ENCODE data around the gene NPHS2. TPM values are rescaled to one million over a fixed set of nuclear protein-coding genes. Genes with fewer than 3 reads are reported as not detected.

The NPHS2 gene
- total RNA-seq, 1 donor from 2014 or later = not detected

- H3K27ac Mint-ChIP-seq (ENCODE audit: unreplicated experiment) = no peak within 1 kb of the TSS
- no peak for DNase-seq (ENCODE audit: extremely low spot score, unreplicated experiment)
- no peaks in the 10 kb centered on the region for H3K36me3 Mint-ChIP-seq (ENCODE audit: unreplicated experiment)
- peaks cover 10% of the 10 kb centered on the region for H3K27me3 Mint-ChIP-seq (ENCODE audit: unreplicated experiment)
- no peak within 1 kb of the TSS for H3K4me3 Mint-ChIP-seq (ENCODE audit: unreplicated experiment)
- H3K4me1 Mint-ChIP-seq (ENCODE audit: unreplicated experiment) = no peaks in the 10 kb centered on the region
- H3K9me3 Mint-ChIP-seq (ENCODE audit: unreplicated experiment) = no peaks in the 10 kb centered on the region
- TF ChIP-seq, protein P1, sequence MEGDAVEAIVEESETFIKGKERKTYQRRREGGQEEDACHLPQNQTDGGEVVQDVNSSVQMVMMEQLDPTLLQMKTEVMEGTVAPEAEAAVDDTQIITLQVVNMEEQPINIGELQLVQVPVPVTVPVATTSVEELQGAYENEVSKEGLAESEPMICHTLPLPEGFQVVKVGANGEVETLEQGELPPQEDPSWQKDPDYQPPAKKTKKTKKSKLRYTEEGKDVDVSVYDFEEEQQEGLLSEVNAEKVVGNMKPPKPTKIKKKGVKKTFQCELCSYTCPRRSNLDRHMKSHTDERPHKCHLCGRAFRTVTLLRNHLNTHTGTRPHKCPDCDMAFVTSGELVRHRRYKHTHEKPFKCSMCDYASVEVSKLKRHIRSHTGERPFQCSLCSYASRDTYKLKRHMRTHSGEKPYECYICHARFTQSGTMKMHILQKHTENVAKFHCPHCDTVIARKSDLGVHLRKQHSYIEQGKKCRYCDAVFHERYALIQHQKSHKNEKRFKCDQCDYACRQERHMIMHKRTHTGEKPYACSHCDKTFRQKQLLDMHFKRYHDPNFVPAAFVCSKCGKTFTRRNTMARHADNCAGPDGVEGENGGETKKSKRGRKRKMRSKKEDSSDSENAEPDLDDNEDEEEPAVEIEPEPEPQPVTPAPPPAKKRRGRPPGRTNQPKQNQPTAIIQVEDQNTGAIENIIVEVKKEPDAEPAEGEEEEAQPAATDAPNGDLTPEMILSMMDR (IDR thresholded peaks at IDR 0.05) = no peak
These were observed 16.1 kb upstream of the NPHS2 start, which contains the start of gene TDRD5 for GRCh38 chr1:179591592-179592580. Gene TDRD5 (plus strand): TSS chr1:179591832. CDS start chr1:179592616, 784 bp downstream.

DNA sequence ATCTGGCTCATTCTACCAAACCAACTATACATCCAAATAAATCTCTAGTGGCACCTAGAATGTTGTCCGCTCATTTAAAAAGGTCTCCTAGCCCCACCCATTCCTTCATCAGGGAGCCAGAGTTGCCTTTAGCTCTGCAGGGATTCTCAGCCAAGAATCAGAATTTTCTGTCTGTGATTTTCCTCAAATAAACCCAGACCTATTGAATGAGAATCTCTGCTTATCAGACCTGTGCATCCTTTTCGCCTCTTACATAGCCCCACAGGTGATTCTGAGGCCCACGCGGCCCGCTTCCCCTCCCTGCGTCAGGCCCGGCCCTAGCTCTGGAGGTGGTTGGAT, 15.5 kb upstream of the NPHS2 start:
- no peak overlapping the region for H3K4me3 Mint-ChIP-seq (ENCODE audit: unreplicated experiment)
- TF ChIP-seq, protein P1 (IDR thresholded peaks at IDR 0.05) = no peak
- H3K9me3 Mint-ChIP-seq (ENCODE audit: unreplicated experiment) = no peaks in the 10 kb centered on the region
- peaks cover 6% of the 10 kb centered on the region for H3K27me3 Mint-ChIP-seq (ENCODE audit: unreplicated experiment)
- DNase-seq (ENCODE audit: extremely low spot score, unreplicated experiment) = no peak
- H3K27ac Mint-ChIP-seq (ENCODE audit: unreplicated experiment) = no peak overlapping the region
- no peaks in the 10 kb centered on the region for H3K36me3 Mint-ChIP-seq (ENCODE audit: unreplicated experiment)
- no peaks in the 10 kb centered on the region for H3K4me1 Mint-ChIP-seq (ENCODE audit: unreplicated experiment)

GRCh38 chr1:179590671-179591070, 14.9 kb upstream of the NPHS2 start:
- DNase-seq (ENCODE audit: extremely low spot score, unreplicated experiment) = no peak
- Mint-ChIP-seq H3K36me3 (ENCODE audit: unreplicated experiment) (no peaks in the 10 kb centered on the region), H3K27ac (ENCODE audit: unreplicated experiment) (no peak overlapping the region), H3K27me3 (ENCODE audit: unreplicated experiment) (peaks cover 7% of the 10 kb centered on the region), H3K4me1 (ENCODE audit: unreplicated experiment) (peaks cover 4% of the 10 kb centered on the region), H3K4me3 (ENCODE audit: unreplicated experiment) (no peak overlapping the region), H3K9me3 (ENCODE audit: unreplicated experiment) (no peaks in the 10 kb centered on the region)
- TF ChIP-seq, protein P1 (IDR thresholded peaks at IDR 0.05) = no peak

GRCh38 chr1:179589509-179589908, 13.8 kb upstream of the NPHS2 start:
- peaks cover 5% of the 10 kb centered on the region for H3K4me1 Mint-ChIP-seq (ENCODE audit: unreplicated experiment)
- DNase-seq (ENCODE audit: extremely low spot score, unreplicated experiment) = no peak
- TF ChIP-seq, protein P1 (IDR thresholded peaks at IDR 0.05) = no peak
- no peaks in the 10 kb centered on the region for H3K36me3 Mint-ChIP-seq (ENCODE audit: unreplicated experiment)
- no peak overlapping the region for H3K27ac Mint-ChIP-seq (ENCODE audit: unreplicated experiment)
- no peaks in the 10 kb centered on the region for H3K9me3 Mint-ChIP-seq (ENCODE audit: unreplicated experiment)
- peaks cover 8% of the 10 kb centered on the region for H3K27me3 Mint-ChIP-seq (ENCODE audit: unreplicated experiment)
- H3K4me3 Mint-ChIP-seq (ENCODE audit: unreplicated experiment) = no peak overlapping the region

- Mint-ChIP-seq H3K27me3 (ENCODE audit: unreplicated experiment) (peaks cover 14% of the 10 kb centered on the region), H3K4me1 (ENCODE audit: unreplicated experiment) (peaks cover 5% of the 10 kb centered on the region), H3K9me3 (ENCODE audit: unreplicated experiment) (no peaks in the 10 kb centered on the region), H3K4me3 (ENCODE audit: unreplicated experiment) (no peak overlapping the region), H3K27ac (ENCODE audit: unreplicated experiment) (no peak overlapping the region), H3K36me3 (ENCODE audit: unreplicated experiment) (no peaks in the 10 kb centered on the region)
- TF ChIP-seq, protein P1 (IDR thresholded peaks at IDR 0.05) = no peak
- no peak for DNase-seq (ENCODE audit: extremely low spot score, unreplicated experiment)
These were observed 12.8 kb upstream of the NPHS2 start for GRCh38 chr1:179588425-179589024.
